Caco-2 (cell line): ENCODE measurements around the gene COG4. TPM values are rescaled to one million over a fixed set of nuclear protein-coding genes. Genes with fewer than 3 reads are reported as not detected.

Source experiments
- BruUV-seq: library from RNA; stranded (reverse); fragments of 400-500 nt; replicated peaks from 2 replicates; lab custom pipeline; 2021; lab: Mats Ljungman, UMichigan
- CTCF ChIA-PET: fragments of 300-600 bp; sonication (Branson Sonifier 250); formaldehyde crosslinking; loops from one replicate; lab custom pipeline; 2022; ENCODE audit warnings: antibody characterized with exemption; lab: Charles Lee
- POLR2A ChIA-PET: fragments of 300-600 bp; sonication (Branson Sonifier 250); formaldehyde crosslinking; loops from one replicate; lab custom pipeline; 2022; ENCODE audit warnings: antibody characterized with exemption; lab: Charles Lee
- DNase-seq, 2 experiments: peaks; one replicate each; pipeline versions ENCODE4 v3.0.0 to v3.0.0-alpha.2; 2020 to 2022
- H3K27me3 ChIP-seq: replicated peaks from 2 replicates; pipeline ENCODE4 v1.6.0; 2011; ENCODE audit warnings: low read length; ENCODE audit not compliant: control insufficient read depth, insufficient read depth
- H3K36me3 ChIP-seq: 2 replicates; pipeline ENCODE4 v1.5.1; 2011; ENCODE audit warnings: low read length; ENCODE audit not compliant: control insufficient read depth, insufficient read depth
- H3K4me1 ChIP-seq: fragments of 250-450 bp; sonication (Bioruptor Pico); 2 replicates; pipeline ENCODE4 v1.5.1; 2020; ENCODE audit warnings: mild to moderate bottlenecking
- H3K4me3 ChIP-seq: 2 replicates; pipeline ENCODE4 v1.5.1; 2011; ENCODE audit warnings: low read depth, mild to moderate bottlenecking, control low read depth, low read length
- H3K9me3 ChIP-seq: fragments of 250-450 bp; sonication (Bioruptor Pico); 2 replicates; pipeline ENCODE4 v1.5.1; 2020; ENCODE audit warnings: mild to moderate bottlenecking, moderate library complexity
- H3K27ac Mint-ChIP-seq: one replicate; pipeline ENCODE4 v1.8.0; 2022; ENCODE audit warnings: mixed read lengths; ENCODE audit not compliant: unreplicated experiment
- H3K27me3 Mint-ChIP-seq: one replicate; pipeline ENCODE4 v1.8.0; 2022; ENCODE audit warnings: mixed read lengths; ENCODE audit not compliant: insufficient read depth, unreplicated experiment
- H3K36me3 Mint-ChIP-seq: one replicate; pipeline ENCODE4 v1.8.0; 2022; ENCODE audit warnings: mild to moderate bottlenecking, mixed read lengths; ENCODE audit not compliant: insufficient read depth, unreplicated experiment
- H3K4me1 Mint-ChIP-seq: one replicate; pipeline ENCODE4 v1.8.0; 2022; ENCODE audit warnings: low read depth, mixed read lengths; ENCODE audit not compliant: unreplicated experiment
- H3K4me3 Mint-ChIP-seq: one replicate; pipeline ENCODE4 v1.8.0; 2022; ENCODE audit warnings: mild to moderate bottlenecking, moderate library complexity, mixed read lengths; ENCODE audit not compliant: unreplicated experiment
- H3K9me3 Mint-ChIP-seq: one replicate; pipeline ENCODE4 v1.8.0; 2022; ENCODE audit warnings: mixed read lengths; ENCODE audit not compliant: unreplicated experiment
- CTCF ChIP-seq, 2 experiments: fragments of 200-600 bp in 1 of 2; IDR thresholded peaks; 1 replicate in 1 of 2; 2 replicates in 1 of 2; pipeline versions ENCODE4 v1.5.1 to v1.8.0; 2011 to 2022; ENCODE audit warnings: antibody characterized with exemption in 1 of 2, control low read depth in 1 of 2, inconsistent platforms in 1 of 2, low read depth in 1 of 2, low read length in 1 of 2, mild to moderate bottlenecking in 1 of 2, moderate library complexity in 1 of 2; ENCODE audit not compliant: insufficient read depth in 1 of 2, severe bottlenecking in 1 of 2, unreplicated experiment in 1 of 2
- intact Hi-C: fragments of 100-400 bp; cut with micrococcal nuclease; formaldehyde crosslinking; loops from one replicate; pipeline ENCODE4 v1.10.0; 2022; ENCODE audit not compliant: unreplicated experiment
- total RNA-seq: library from RNA; stranded (reverse); gene quantifications from 2 replicates; pipeline ENCODE4 v1.2.3, GENCODE V29; 2022

The COG4 gene
- total RNA-seq, 1 experiment from 2014 or later = 88.5 TPM

DNA sequence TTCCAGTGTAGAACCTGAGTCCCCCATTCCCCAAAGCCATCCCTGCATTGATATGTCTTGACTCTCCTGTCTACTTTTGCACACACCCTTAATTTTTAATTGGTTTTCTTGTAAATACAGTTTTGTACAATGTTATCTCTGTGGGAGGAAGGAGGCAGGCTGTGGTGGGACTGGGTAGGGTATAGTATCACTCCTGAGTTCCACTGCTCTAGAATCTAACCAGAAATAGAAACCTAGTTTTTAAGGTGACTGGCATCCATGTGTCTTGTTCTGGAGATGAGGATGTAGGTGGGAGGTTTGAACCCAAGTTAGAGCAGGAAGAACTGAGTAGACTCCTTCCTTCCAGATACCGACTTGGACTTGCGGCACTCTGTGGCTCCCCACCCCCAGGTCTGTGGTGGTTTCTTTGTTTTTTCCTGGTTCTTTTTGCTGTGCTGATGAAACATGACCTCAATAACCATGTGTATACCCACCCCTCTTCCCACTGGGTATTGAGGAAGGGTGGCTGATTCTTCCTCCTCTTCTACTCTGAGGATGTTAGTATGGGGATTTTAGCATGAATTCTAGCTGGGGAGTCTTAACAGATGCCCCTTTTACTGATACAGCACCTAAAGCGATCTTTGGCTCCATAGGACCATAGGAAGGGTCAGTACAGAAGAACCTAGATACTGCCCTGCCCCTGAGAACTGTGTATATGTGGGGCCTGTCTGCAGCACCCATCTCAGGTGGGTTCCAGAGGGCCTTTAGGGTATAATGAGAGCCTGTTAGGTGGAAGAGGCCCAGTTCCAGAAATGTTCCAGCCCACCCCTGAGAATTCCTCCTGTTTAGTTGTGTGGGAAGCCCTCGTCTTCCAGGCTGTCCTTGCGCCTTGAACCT is 48.9 kb upstream of the COG4 start:
- Mint-ChIP-seq H3K9me3 (no peaks in the 10 kb centered on the region), H3K4me3 (no peak overlapping the region), H3K36me3 (peaks cover 99% of the 10 kb centered on the region), H3K27me3 (no peaks in the 10 kb centered on the region), H3K4me1 (no peaks in the 10 kb centered on the region), H3K27ac (no peak overlapping the region)
- CTCF ChIA-PET = interaction anchor here (1.4 kb wide), 1 partner anchor 81 kb away, joined by 4 read pairs; no protein-coding TSS in a partner anchor
- intact Hi-C loops = no loop called here
- no peaks in the 10 kb centered on the region for H3K4me1 ChIP-seq
- no peak for TF ChIP-seq CTCF (IDR thresholded peaks at IDR 0.05; ENCODE audit: insufficient read depth in 1 of 2, low read depth in 1 of 2, low read length in 1 of 2, severe bottlenecking in 1 of 2, unreplicated experiment in 1 of 2)
- no peak overlapping the region for H3K4me3 ChIP-seq
- H3K36me3 ChIP-seq = peaks cover 17% of the 10 kb centered on the region
- no peak for DNase-seq
- POLR2A ChIA-PET = interaction anchor here (0.5 kb wide), 1 partner anchor 193 kb away, joined by 4 read pairs; no protein-coding TSS in a partner anchor
- no peaks in the 10 kb centered on the region for H3K9me3 ChIP-seq
- no TSS peak for BruUV-seq
- H3K27me3 ChIP-seq = no peaks in the 10 kb centered on the region

GRCh38 chr16:70571623-70572022 is 48.3 kb upstream of the COG4 start:
- TF ChIP-seq CTCF (IDR thresholded peaks at IDR 0.05; ENCODE audit: insufficient read depth in 1 of 2, low read depth in 1 of 2, low read length in 1 of 2, severe bottlenecking in 1 of 2, unreplicated experiment in 1 of 2) = no peak
- ChIA-PET POLR2A (no interaction called here), CTCF (no interaction called here)
- peak in 1 of 2 experiments; percentile 17 for DNase-seq
- Mint-ChIP-seq H3K27ac (no peak overlapping the region), H3K4me3 (no peak overlapping the region), H3K27me3 (no peaks in the 10 kb centered on the region), H3K36me3 (peaks cover 99% of the 10 kb centered on the region), H3K4me1 (no peaks in the 10 kb centered on the region), H3K9me3 (no peaks in the 10 kb centered on the region)
- H3K36me3 ChIP-seq = peaks cover 22% of the 10 kb centered on the region
- H3K9me3 ChIP-seq = no peaks in the 10 kb centered on the region
- TSS peak; percentile 30 for BruUV-seq
- H3K27me3 ChIP-seq = no peaks in the 10 kb centered on the region
- H3K4me1 ChIP-seq = no peaks in the 10 kb centered on the region
- no peak overlapping the region for H3K4me3 ChIP-seq
- intact Hi-C loops = no loop called here

DNA sequence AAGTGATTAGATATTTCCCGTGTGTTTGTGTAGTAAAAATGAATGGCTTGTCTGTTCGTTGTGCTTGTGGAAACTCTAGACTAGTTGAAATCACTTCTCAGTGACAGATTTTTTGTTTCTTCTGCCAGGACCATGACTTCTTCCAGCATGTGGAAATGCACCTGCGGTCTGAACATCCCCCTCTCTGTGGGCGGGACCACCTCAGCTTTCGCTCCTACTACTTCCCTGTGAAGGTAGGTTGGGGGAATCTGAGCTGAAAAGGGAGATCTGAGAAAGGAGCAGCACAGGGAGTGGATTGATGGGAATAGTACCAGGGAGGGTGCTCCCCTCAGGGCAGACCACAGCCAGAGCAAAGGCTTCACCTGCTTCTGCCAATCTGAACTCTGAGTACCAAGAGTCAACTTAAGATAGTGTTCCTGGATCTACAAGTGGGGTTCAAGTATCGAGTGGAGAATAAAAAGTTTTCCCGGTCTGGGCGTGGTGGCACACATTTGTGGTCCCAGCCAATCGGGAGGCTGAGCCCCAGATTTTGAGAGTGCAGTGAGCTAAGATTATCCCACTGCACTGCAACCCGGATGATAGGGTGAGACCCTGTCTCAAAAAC is 47.7 kb upstream of the COG4 start:
- CTCF ChIA-PET = no interaction called here
- POLR2A ChIA-PET = no interaction called here
- no peaks in the 10 kb centered on the region for H3K9me3 ChIP-seq
- H3K4me1 ChIP-seq = no peaks in the 10 kb centered on the region
- Mint-ChIP-seq H3K4me3 (no peak overlapping the region), H3K27ac (no peak overlapping the region), H3K9me3 (no peaks in the 10 kb centered on the region), H3K27me3 (no peaks in the 10 kb centered on the region), H3K4me1 (no peaks in the 10 kb centered on the region), H3K36me3 (peaks cover 99% of the 10 kb centered on the region)
- peaks cover 22% of the 10 kb centered on the region for H3K36me3 ChIP-seq
- DNase-seq = peak in 1 of 2 experiments; percentile 14
- no TSS peak for BruUV-seq
- H3K27me3 ChIP-seq = no peaks in the 10 kb centered on the region
- intact Hi-C loops = no loop called here
- H3K4me3 ChIP-seq = no peak overlapping the region
- no peak for TF ChIP-seq CTCF (IDR thresholded peaks at IDR 0.05; ENCODE audit: insufficient read depth in 1 of 2, low read depth in 1 of 2, low read length in 1 of 2, severe bottlenecking in 1 of 2, unreplicated experiment in 1 of 2)
